ENCODE results near the gene PRXL2A. TPM values are rescaled to one million over a fixed set of nuclear protein-coding genes. Genes with fewer than 3 reads are reported as not detected.

Gene PRXL2A
- total and polyA plus RNA-seq, 2 donors: 32.2 to 70.8 TPM

DNA sequence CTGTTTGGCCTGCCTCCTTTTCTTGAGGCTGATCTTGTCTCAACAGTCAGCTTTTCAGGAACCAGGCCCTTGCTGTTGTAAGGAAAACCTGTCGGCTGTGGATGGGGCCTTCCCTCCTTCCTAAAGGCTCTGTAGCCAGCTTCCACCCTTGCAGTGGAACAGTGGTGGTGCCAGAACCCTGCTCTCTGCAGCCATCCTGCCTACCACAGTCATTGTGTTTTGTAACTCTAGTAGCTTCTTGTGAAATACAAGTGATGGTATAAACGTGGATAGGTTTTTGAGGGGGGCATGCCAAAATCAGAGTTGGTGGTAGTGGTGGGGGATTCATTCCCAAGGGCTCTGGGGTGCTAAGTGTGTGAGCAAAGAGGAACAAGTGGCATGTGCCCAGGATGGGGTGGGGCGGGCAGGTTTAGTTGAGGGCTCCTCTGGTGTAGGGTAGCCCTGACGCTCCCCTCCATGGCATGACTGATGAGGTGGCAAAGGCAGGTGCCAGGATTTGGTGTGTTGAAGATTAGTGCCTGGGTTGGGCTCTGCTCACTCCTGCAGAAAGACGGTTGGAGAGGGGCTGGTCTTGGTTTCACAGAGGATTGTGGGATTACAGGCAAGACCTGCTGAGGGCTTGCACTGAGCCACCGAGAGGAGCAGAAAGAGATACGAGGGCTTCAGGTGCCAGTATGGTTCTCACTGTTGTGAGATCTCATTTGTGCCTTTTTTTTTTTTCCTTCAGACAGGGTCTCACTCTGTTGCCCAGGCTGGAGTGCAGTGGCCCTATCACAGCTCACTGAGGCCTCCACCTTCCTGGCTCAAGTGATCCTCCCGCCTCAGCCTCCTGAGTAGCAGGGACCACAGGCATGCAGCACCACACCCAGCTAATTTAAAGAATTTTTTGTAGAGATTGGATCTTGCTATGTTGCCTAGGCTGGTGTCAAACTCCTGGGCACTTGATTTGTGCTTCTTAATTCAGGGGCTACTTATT lies 53.1 kb downstream of the PRXL2A start:
- no peak for DNase-seq (ENCODE audit: low read depth in 6 of 9, low spot score in 9 of 9)
- WGBS: 39% methylated on average over 8 of the region's 8 CpGs
- Histone ChIP-seq H3K36me3 (ENCODE audit: control insufficient read depth in 2 of 2, insufficient read depth in 2 of 2, low read length in 1 of 2) (peaks cover 0 to 3% of the 10 kb centered on the region in 2 donors), H3K9me3 (ENCODE audit: control insufficient read depth in 2 of 2, insufficient read depth in 1 of 2, low read length in 1 of 2) (no peaks in the 10 kb centered on the region), H3K27ac (ENCODE audit: low read depth in 1 of 2, low read length in 1 of 2) (peak overlapping the region; percentile 77 to 93), H3K27me3 (ENCODE audit: control insufficient read depth in 2 of 2, insufficient read depth in 1 of 2, low read length in 1 of 2) (no peaks in the 10 kb centered on the region), H3K4me1 (ENCODE audit: control insufficient read depth in 2 of 2, insufficient read depth in 2 of 2, low read length in 2 of 2) (peaks cover 81 to 94% of the 10 kb centered on the region in 2 donors), H3K4me3 (ENCODE audit: low read length in 2 of 2) (no peak overlapping the region)

DNA sequence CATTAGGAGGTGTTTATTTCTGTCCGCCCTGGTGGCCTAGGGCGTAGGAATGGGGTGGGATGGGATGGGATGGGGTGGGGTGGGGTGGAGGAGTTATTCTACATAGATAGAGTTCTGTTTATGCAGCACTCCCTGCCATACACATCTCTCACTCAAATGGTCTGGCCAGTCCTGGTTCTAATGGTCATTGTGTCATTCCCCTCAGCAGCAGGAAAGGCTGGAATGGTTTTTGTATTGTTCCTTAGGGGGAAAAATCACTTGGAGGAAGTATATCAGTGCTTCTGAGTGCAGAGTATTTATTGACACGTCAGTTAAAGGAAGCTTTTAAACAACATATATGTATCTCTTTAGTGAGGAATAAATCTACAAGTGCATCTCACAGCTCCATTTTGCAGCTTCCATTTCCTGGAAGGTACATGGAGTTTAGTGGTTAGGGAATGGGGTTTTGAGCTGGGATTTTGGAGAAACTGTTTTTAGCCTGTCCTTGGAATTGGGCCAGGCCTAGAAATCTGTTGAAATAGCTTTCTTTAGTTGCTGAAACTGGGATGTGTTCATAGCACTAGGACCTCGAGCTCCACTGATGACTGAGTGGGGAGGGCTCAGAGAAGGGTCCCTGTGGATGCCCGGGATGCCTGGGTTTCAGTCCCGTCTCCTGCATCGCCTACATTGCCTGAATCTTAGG lies 54.1 kb downstream of the PRXL2A start:
- peaks cover 89 to 100% of the 10 kb centered on the region in 2 donors for H3K4me1 ChIP-seq (ENCODE audit: control insufficient read depth in 2 of 2, insufficient read depth in 2 of 2, low read length in 2 of 2)
- H3K27ac ChIP-seq (ENCODE audit: low read depth in 1 of 2, low read length in 1 of 2): peak overlapping the region; percentile 33 to 77
- H3K4me3 ChIP-seq (ENCODE audit: low read length in 2 of 2): no peak overlapping the region
- H3K9me3 ChIP-seq (ENCODE audit: control insufficient read depth in 2 of 2, insufficient read depth in 1 of 2, low read length in 1 of 2): no peaks in the 10 kb centered on the region
- no peaks in the 10 kb centered on the region for H3K27me3 ChIP-seq (ENCODE audit: control insufficient read depth in 2 of 2, insufficient read depth in 1 of 2, low read length in 1 of 2)
- H3K36me3 ChIP-seq (ENCODE audit: control insufficient read depth in 2 of 2, insufficient read depth in 2 of 2, low read length in 1 of 2): peaks cover 0 to under 1% of the 10 kb centered on the region in 2 donors
- no peak for DNase-seq (ENCODE audit: low read depth in 6 of 9, low spot score in 9 of 9)
- 86% methylated on average over 7 of the region's 7 CpGs for WGBS

DNA sequence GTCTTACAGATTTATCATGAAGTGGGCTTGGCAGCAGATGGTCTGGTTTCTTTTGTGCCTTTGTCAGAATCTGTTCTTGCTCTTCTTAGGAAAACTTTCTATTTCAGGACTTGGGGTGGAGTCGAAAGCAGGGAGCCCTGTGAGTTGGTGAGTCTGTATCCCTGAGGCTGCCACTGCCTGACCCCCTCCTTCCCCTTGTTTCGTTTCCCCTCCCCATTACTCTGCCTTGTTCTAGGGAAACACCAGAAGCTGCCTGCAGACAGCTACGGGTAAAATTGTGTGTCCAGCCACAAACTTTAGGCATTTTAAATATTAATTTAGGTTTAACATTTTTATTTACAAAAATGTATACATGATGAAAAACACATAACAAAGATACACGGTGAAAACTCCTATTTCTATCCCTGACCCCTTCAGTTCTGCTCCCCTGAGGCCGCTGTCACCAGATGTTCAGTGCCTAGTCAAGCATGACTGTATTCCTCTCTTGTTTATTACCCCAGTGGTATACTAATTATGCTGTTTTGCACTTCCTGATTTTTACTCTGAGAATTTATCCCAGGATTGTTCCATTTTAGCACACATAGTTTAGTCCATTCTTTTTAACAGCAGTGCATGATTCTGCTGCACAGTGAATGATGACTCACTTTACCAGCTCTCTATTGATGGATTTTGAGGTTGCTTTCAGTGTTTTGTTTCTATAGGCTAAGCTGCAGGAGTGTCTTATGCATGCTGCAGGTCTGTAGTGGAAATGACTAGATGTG lies 54.8 kb downstream of the PRXL2A start:
- Histone ChIP-seq H3K27me3 (ENCODE audit: control insufficient read depth in 2 of 2, insufficient read depth in 1 of 2, low read length in 1 of 2) (no peaks in the 10 kb centered on the region), H3K36me3 (ENCODE audit: control insufficient read depth in 2 of 2, insufficient read depth in 2 of 2, low read length in 1 of 2) (no peaks in the 10 kb centered on the region), H3K9me3 (ENCODE audit: control insufficient read depth in 2 of 2, insufficient read depth in 1 of 2, low read length in 1 of 2) (no peaks in the 10 kb centered on the region), H3K4me3 (ENCODE audit: low read length in 2 of 2) (no peak overlapping the region), H3K4me1 (ENCODE audit: control insufficient read depth in 2 of 2, insufficient read depth in 2 of 2, low read length in 2 of 2) (peaks cover 89 to 100% of the 10 kb centered on the region in 2 donors), H3K27ac (ENCODE audit: low read depth in 1 of 2, low read length in 1 of 2) (peak overlapping the region; percentile 33 to 59)
- WGBS: 59% methylated on average over 5 of the region's 5 CpGs
- DNase-seq (ENCODE audit: low read depth in 6 of 9, low spot score in 9 of 9): no peak

DNA sequence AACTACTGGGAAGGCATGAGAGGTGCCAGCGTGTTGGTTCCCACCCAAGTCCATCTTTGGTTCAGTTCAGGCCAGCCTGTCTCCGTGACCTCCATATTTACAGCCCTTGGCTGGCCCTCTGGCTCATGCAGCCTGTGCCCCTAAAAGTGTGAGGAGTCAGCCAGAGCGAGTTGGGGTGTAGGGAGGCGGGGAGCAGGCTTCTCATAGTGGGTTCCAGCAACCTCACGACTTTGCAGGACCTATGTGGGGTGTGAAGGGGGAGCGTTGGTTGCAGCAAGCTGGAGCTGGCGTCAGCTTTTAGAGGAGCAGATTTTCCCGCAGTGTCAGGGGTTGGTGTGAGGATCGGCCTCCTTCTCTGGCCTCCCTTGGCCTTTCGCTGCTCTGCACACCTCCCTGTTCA lies 55.5 kb downstream of the PRXL2A start:
- Histone ChIP-seq H3K36me3 (ENCODE audit: control insufficient read depth in 2 of 2, insufficient read depth in 2 of 2, low read length in 1 of 2) (no peaks in the 10 kb centered on the region), H3K4me3 (ENCODE audit: low read length in 2 of 2) (no peak overlapping the region), H3K27me3 (ENCODE audit: control insufficient read depth in 2 of 2, insufficient read depth in 1 of 2, low read length in 1 of 2) (no peaks in the 10 kb centered on the region), H3K4me1 (ENCODE audit: control insufficient read depth in 2 of 2, insufficient read depth in 2 of 2, low read length in 2 of 2) (peaks cover 86 to 100% of the 10 kb centered on the region in 2 donors), H3K9me3 (ENCODE audit: control insufficient read depth in 2 of 2, insufficient read depth in 1 of 2, low read length in 1 of 2) (no peaks in the 10 kb centered on the region), H3K27ac (ENCODE audit: low read depth in 1 of 2, low read length in 1 of 2) (peak overlapping the region; percentile 59 to 97)
- WGBS: 92% methylated on average over 10 of the region's 10 CpGs
- DNase-seq (ENCODE audit: low read depth in 6 of 9, low spot score in 9 of 9): no peak

DNA sequence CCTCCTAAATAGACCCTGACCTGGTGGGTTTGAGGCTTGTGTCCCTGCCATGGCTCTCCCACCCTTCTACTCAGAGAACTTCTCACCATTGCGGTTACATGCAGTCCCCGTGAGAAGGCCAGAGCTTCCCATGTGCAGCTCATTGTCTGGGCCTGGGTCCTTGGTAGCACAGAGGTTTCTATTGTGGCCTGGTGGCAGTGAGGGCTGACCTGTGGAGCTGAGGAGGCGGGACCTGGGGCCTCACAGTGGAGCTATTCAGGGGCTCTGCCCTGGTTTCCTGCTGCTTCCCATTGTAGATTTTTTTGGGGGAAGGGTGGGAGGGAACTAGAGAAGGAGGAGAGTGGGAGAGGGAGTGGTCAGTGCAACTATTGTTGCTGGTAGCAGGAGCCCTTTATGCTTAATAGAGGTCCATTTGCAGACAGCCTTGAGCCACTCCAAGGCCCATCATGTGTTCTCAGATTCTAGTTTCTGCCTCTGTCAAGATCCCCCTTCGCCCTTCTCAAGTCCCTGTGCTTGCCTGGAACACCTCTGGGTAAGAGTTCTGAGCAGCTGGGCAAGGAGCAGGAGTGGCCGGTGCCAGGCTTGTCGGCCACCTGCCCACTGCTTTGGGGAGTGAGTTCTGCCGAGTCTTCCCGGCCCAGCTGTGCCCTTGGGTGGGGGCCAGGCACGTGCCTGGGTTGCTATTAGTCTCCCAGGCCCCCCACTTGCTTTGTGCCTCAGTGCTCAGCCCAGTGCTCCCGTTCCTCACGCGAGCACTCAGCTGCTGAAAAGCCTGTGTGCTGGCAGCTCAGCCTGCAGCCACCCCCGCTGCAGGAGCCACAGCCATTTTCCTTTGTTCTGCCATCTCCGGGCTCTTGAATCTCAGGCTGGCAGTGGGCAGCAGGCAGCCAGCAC lies 56.5 kb downstream of the PRXL2A start:
- 47% methylated on average over 14 of the region's 14 CpGs for WGBS
- DNase-seq (ENCODE audit: low read depth in 6 of 9, low spot score in 9 of 9): peak in 1 of 9 donors; percentile 70
- Histone ChIP-seq H3K36me3 (ENCODE audit: control insufficient read depth in 2 of 2, insufficient read depth in 2 of 2, low read length in 1 of 2) (peaks cover 0 to 6% of the 10 kb centered on the region in 2 donors), H3K27me3 (ENCODE audit: control insufficient read depth in 2 of 2, insufficient read depth in 1 of 2, low read length in 1 of 2) (no peaks in the 10 kb centered on the region), H3K27ac (ENCODE audit: low read depth in 1 of 2, low read length in 1 of 2) (peak overlapping the region; percentile 87 to 97), H3K4me3 (ENCODE audit: low read length in 2 of 2) (peak overlapping the region in 1 of 2 donors; percentile 32), H3K4me1 (ENCODE audit: control insufficient read depth in 2 of 2, insufficient read depth in 2 of 2, low read length in 2 of 2) (peaks cover 86 to 100% of the 10 kb centered on the region in 2 donors), H3K9me3 (ENCODE audit: control insufficient read depth in 2 of 2, insufficient read depth in 1 of 2, low read length in 1 of 2) (no peaks in the 10 kb centered on the region)

DNA sequence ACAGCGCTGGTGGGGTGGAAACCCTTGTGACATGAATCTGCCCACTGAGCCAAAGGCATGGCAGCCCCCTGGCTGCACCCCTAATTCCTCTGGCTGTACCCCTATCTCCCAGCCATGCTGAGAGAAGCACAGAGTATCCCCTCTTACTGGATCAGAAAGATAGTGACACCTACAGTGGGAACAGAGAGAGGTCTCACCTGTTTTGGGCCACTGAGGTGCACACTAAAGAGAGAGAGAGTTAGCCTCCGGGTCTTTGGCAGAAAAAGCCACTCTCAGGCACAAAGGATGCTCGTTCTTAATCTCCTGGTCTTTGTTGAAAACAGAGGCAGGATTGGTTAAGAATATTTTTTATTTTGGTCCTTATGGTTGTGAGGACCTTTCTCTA lies 57.1 kb downstream of the PRXL2A start:
- 35% methylated on average over 3 of the region's 3 CpGs for WGBS
- H3K4me3 ChIP-seq (ENCODE audit: low read length in 2 of 2): peak overlapping the region in 1 of 2 donors; percentile 32
- H3K27me3 ChIP-seq (ENCODE audit: control insufficient read depth in 2 of 2, insufficient read depth in 1 of 2, low read length in 1 of 2): no peaks in the 10 kb centered on the region
- H3K9me3 ChIP-seq (ENCODE audit: control insufficient read depth in 2 of 2, insufficient read depth in 1 of 2, low read length in 1 of 2): no peaks in the 10 kb centered on the region
- peaks cover 0 to 6% of the 10 kb centered on the region in 2 donors for H3K36me3 ChIP-seq (ENCODE audit: control insufficient read depth in 2 of 2, insufficient read depth in 2 of 2, low read length in 1 of 2)
- peaks cover 82 to 99% of the 10 kb centered on the region in 2 donors for H3K4me1 ChIP-seq (ENCODE audit: control insufficient read depth in 2 of 2, insufficient read depth in 2 of 2, low read length in 2 of 2)
- DNase-seq (ENCODE audit: low read depth in 6 of 9, low spot score in 9 of 9): peak in 1 of 9 donors; percentile 62
- peak overlapping the region; percentile 87 to 97 for H3K27ac ChIP-seq (ENCODE audit: low read depth in 1 of 2, low read length in 1 of 2)

DNA sequence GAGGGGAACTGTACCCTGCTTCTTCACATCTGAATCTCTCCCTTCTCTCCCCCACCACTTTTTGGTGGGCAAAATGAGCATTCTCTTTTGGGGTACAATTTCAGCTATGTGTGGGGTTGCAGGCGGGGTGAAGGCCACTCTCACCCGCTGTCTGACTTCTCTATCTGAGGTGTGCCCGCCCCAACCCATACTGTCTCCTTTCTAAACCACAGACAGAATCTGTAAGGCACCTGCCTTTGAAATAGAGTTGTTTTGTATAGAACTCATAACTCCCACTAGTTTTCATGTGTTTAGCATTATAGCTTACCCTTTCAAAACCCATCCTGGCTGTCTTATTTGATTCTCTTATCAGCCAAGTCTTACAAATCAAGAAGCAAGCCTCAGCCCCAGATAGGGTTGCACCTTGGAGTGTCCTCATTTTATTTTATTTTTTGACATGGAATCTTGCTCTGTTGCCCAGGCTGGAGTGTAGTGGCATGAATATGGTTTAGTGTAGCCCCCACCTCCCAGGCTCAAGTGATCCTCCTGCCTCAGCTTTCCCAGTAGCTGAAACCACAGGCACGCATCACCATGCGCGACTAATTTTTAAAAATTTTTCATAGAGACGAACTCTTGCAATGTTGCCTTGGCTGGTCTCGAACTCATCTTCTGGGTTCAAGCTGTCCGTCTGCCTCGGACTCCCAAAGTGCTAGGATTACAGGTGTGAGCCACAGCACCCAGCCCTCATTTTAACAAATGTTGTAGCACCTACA lies 57.7 kb downstream of the PRXL2A start:
- peak overlapping the region in 1 of 2 donors; percentile 32 for H3K4me3 ChIP-seq (ENCODE audit: low read length in 2 of 2)
- no peaks in the 10 kb centered on the region for H3K9me3 ChIP-seq (ENCODE audit: control insufficient read depth in 2 of 2, insufficient read depth in 1 of 2, low read length in 1 of 2)
- peaks cover 3 to 6% of the 10 kb centered on the region in 2 donors for H3K36me3 ChIP-seq (ENCODE audit: control insufficient read depth in 2 of 2, insufficient read depth in 2 of 2, low read length in 1 of 2)
- H3K27me3 ChIP-seq (ENCODE audit: control insufficient read depth in 2 of 2, insufficient read depth in 1 of 2, low read length in 1 of 2): no peaks in the 10 kb centered on the region
- H3K27ac ChIP-seq (ENCODE audit: low read depth in 1 of 2, low read length in 1 of 2): peak overlapping the region; percentile 87 to 97
- WGBS: 42% methylated on average over 10 of the region's 10 CpGs
- peak in 2 of 9 donors; percentile 59 to 86 for DNase-seq (ENCODE audit: low read depth in 6 of 9, low spot score in 9 of 9)
- peaks cover 82 to 99% of the 10 kb centered on the region in 2 donors for H3K4me1 ChIP-seq (ENCODE audit: control insufficient read depth in 2 of 2, insufficient read depth in 2 of 2, low read length in 2 of 2)

All from thymus (tissue), 11 donors.